Measurements from ENCODE around the gene S100A10.

DNA sequence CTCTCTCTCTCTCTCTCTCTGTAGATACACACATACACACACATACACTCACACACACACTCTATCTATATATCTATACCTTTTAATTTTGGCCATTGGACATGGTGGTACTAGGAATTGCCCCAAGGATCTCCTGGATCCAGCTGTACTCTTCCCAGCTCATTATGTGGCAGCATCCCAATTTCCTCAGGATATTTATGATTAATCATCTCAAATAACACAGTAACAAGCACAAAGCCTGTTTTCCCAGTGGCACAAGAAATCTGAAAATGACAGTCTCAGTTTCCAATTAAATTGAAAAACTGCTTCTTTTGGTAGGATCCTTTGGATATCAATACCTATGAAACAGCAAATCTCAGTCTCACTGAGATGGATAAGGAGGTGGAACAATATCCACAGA is 27.6 kb downstream of the S100A10 start:
- TF ChIP-seq, protein P1, sequence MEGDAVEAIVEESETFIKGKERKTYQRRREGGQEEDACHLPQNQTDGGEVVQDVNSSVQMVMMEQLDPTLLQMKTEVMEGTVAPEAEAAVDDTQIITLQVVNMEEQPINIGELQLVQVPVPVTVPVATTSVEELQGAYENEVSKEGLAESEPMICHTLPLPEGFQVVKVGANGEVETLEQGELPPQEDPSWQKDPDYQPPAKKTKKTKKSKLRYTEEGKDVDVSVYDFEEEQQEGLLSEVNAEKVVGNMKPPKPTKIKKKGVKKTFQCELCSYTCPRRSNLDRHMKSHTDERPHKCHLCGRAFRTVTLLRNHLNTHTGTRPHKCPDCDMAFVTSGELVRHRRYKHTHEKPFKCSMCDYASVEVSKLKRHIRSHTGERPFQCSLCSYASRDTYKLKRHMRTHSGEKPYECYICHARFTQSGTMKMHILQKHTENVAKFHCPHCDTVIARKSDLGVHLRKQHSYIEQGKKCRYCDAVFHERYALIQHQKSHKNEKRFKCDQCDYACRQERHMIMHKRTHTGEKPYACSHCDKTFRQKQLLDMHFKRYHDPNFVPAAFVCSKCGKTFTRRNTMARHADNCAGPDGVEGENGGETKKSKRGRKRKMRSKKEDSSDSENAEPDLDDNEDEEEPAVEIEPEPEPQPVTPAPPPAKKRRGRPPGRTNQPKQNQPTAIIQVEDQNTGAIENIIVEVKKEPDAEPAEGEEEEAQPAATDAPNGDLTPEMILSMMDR (IDR thresholded peaks at IDR 0.05), result no peak
- no peak for TF ChIP-seq POLR2A (IDR thresholded peaks at IDR 0.05)

Measured in thyroid gland (tissue), 4 donors.